HK-2 (cell line): ENCODE data around the gene LDHB.
"Not testable (repeated sequence)": the region's sequence is repeated elsewhere in the genome, so short reads cannot be mapped to it uniquely, and the experiment has no call there.

Source experiments
- DNase-seq: peaks from one replicate; pipeline ENCODE4 v3.0.0-alpha.2; 2018; ENCODE audit not compliant: unreplicated experiment

The LDHB gene

DNA sequence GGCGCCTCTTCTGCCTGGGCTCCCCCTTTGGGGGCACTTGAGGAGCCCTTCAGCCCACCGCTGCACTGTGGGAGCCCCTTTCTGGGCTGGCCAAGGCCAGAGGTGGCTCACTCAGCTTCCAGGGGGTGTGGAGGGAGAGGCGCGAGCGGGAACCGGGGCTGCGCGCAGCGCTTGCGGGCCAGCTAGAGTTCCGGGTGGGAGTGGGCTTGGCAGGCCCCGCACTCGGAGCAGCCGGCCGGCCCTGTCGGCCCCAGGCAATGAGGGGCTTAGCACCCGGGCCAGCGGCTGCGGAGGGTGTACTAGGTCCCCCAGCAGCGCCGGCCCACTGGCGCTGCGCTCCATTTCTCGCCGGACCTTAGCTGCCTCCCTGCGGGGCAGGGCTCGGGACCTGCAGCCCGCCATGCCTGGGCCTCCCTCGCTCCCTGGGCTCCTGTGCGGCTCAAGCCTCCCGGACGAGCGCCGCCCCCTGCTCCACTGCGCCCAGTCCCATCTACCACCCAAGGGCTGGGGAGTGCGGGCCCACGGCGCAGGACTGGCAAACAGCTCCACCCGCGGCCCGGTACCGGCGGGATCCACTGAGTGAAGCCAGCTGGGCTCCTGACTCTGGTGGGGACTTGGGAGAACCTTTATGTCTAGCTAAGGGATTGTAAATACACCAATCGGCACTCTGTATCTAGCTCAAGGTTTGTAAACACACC, 3.9 kb upstream of the LDHB start:
- DNase-seq = not testable (repeated sequence)

DNA sequence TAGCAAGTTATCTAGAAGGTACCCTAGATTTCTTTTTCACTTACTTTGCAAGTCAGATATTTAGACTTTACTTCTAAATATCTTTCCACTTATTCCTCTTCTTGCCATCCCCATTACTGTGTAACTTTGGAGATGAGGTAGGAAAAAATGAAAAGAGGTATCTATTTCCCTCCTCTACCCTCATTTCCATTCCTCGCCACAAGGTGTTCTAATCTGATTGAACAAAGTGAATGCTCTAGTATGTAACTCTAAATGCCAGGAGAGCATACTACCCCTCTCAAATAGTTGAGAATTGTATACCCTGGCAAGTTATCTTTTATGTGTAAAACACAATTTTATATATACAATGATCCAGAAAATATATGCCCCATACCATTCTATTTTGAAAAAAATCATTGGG, 1.7 kb upstream of the LDHB start:
- DNase-seq = no peak

DNA sequence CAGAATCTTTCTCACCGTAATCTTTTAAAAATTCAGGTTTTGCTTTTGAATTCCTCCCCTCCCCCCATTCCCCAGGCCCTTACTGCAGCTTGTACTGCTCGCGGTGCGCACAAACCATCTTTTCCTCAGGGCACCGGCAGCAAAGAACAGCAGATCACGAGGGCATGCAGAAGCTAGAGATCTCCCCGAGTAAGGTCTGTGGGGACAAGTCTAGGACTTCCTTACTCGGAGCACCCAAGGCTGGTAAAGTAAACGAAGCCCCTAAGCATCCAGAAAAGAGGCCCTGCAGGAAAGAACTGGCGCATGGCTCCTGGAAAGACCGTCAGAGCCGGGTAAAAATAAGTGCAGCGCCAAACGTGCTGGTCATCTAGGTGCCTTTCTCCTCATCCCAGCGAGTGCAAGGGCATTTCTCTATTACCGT, 727 bp downstream of the LDHB start:
- peak; percentile 46 for DNase-seq

DNA sequence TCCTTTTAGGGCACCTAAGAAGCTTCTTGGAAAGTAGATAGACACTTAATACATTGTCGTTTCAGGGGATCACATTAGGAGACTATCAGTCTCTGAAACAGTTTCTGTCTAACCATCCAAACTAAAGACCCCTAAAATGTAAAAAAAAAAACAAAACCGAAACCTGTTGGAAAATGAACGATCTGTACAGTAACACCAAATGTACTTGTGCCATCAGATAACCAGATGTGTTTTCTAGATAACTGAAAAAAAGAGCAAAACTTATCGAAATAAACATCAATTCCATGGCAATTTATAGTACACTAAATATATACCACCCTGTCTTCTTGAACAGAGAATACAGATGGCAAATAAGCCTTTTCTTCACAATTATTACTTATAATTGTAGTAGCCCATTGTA, 2.1 kb downstream of the LDHB start:
- no peak for DNase-seq

DNA sequence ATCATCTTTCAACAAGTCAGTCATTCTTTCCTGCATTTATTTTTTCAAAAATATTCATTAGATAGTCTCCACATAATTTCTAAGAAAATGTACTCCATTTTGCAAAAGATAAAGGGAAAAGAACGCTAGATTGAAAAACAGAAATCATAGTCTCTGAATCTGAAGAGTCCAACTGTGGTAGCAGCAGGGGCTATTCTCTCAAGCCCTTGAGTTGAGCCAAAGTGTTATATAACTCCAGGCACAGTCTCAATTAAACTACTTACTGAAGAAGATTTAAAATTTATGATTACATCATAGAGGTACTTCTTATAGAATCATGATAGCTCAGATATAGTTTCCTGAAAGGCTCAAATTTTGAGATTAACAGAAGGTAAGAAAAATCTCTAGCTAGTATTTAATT, 5.8 kb downstream of the LDHB start:
- DNase-seq = no peak

DNA sequence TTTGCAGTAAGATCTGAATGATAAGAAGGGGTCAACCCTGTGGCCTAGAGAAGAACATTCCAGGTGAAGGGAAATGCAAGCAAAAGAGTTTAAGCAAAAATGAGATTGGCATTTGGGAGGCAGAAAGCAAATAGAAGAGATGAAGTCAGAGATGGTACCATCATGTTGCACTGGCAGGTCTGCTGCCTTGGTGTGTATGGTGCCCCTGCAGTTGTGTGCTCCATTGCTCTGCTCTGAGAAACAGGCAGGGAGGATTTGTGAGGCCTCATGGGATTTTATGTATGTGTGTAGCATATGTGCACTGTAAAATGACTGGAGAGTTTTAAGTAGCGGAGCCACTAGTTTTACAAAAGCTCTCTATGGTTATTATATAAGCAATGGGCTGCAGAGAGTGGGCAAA, 6.6 kb downstream of the LDHB start:
- DNase-seq = no peak

DNA sequence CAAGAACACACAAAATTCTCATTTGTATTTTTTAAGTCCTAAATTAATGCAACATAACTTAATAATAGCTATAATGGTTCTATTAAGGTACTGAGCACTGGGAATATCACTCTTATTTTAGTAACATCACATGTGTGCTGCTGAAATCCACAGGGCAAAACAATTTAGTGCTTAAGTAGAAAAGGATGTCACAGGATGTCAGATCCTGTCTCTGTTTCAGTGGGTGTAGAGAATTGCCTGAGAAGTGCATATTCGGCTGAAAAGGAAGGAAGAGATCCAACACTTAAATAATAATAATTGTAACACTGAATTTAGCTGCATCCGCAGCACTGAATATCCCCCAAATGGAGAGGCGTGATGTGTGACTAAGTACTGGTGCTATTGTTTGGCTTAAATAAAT, 8.6 kb downstream of the LDHB start:
- DNase-seq = no peak

DNA sequence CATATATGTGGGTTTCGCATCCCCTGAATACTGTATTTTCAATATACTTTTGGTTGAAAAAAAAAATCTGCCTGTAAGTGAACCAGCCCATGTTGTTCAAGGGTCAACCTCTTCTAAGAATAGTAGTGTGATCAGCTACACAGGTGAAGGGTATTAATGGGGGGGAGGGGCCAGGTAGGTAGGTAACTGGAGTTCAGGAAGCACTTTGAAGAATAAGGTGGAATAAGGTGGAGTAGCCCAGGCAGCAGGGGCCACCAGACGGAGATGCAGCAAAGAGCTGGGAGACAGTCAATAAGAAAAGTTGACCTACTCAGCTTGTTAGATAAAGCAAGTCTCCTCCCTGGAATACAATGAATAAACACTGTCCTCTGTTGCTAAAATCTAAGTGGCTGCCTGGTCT, 9.3 kb downstream of the LDHB start:
- no peak for DNase-seq

DNA sequence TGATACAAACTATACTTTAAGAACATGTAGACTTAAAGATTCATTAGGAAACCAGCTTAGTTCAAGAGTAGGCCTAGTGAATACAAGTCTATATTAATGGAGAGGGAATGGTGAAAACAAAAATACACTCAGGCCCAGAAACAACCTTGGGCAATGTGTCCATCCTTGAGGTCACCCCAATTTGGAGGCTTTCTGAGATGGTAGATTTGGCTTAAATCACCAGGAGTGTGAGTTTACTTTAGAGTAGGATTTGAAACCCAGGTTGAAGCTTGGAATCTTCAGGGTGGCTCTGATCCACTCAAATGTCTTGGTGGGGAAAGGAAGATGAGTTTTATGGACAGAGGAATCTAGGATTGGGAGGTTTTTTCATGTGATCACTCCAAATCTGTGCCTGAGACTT, 10.5 kb downstream of the LDHB start:
- no peak for DNase-seq

DNA sequence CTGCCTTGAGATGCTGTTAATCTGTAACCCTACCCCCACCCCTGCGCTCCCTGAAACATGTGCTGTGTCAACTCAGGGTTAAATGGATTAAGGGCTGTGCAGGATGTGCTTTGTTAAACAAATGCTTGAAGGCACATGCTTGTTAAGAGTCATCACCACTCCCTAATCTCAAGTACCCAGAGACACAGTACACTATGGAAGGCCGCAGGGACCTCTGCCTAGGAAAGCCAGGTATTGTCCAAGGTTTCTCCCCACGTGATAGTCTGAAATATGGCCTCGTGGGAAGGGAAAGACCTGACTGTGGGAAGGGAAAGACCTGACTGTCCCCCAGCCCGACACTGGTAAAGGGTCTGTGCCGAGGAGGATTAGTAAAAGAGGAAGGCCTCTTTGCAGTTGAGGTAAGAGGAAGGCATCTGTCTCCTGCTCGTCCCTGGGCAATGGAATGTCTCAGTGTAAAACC, 12.6 kb downstream of the LDHB start:
- peak; percentile 73 for DNase-seq

DNA sequence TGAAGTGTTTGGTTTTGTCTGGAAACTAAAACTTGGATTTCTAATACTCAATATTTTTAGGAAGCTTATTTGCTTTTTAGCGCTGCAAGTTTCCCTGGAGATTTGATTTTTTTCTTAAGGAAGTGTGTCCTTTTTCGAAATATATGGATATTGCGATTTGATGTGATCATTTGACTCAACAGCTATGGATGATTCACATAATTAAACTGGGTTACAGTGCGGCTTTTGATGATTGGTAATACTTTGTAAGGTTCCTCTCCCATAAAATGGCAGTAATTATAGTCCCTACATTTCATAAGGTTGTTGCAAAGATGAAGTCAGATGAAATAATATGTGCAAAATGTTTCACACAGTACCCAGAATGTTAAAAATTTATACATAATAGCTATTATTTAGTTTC, 13.1 kb downstream of the LDHB start:
- DNase-seq = no peak

DNA sequence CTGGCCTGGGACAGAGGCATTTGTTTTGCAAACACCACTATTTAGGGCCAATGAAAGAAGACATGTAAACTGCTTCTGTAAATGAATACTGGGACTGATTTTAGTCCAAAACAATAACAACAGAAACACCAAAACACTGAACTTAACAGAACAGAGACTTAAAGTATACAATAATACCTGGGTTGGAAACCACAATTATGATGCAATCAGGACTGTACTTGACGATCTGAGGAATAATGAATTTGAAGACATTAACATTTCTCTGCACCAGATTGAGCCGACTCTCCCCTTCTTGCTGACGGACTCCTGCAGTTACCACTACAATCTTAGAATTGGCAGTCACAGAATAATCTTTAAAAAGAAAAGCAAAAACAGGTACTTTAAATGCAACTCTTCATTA, 13.9 kb downstream of the LDHB start:
- no peak for DNase-seq

DNA sequence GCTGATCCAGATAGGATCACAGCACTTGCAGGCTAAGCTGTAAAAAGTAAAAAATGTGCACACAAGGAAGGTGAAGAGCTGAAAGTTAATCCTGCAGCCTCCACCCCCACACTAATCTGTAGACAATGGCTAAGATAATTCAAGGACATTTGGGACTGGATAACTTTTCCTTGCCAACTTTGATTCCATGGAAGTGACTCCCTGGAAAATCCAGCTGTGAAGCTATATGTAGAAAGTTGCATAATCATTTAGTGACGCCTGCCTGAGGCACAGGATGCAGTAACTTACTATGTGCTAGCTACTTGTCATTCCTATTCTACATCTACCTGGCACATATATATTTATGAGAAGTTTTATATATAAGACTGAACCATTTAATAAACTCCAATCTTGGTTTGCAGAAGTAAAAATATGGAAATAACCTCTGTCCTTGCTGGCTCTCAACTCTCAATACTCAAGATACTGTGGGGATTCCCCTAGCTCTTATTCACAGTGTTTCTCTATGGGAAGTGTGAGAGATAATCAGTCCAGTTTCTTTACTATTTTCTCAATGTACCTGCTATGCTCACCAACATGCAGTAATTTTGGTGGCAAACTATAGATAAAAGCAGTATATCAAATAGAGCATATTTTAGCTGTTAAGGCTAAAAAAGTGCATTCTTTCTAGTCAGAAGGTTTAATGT, 14.8 kb downstream of the LDHB start:
- DNase-seq = no peak

DNA sequence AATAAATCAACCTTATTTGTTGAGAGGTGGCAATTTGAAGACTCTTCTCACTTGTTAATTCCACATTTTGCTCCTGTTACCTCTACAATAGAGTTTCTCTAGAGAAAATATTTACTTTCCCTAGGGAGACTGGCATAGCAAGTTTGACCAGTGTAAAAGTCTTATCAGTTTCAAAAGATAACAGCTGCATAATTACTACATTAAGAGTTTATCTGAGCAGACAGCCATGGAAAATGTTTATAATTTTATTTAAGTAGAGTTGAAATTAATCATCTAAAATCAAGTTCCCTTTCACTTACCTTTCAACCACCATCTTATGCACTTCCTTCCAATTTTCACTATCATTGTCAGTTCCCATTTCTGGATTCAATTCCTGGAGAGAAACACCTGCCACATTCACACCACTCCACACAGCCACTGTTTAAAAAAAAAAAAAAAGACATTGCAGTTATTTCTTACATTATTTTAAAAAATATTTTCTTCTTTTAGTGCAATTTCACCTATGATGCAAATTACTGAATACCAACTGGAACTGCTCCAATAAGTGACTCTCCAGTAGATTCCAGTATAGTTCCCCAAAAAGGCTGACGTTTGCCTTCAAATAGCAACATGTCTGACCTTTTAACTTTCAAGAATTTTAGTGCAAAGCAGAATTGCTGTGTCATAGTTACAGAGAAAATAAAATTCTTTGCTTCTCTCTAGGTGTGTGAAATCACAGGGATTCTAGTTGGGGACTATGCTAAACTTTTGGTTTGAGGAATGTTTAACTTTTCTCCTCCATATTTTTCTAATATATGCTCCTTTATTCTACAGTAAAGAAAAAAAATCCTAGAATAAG, 19.4 kb downstream of the LDHB start:
- DNase-seq = no peak

DNA sequence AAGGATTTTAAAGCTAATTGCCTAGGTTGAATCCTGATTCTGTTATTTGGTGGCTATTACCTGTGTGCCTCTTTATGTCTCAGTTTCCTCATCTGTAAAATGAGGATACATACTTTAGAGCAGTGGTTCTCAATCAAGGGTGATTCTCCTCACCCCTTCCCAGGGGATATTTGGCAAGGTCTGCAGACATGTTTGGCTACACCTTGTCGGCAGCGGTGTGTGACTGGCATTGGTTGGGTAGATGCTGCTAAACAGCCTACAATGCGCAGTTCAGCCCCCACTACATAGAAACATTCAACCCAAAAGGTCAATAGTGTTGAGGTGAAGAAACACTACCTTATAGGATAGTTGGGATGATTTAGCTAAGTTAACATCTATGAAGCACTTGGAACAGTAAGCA, 23.4 kb downstream of the LDHB start:
- no peak for DNase-seq

DNA sequence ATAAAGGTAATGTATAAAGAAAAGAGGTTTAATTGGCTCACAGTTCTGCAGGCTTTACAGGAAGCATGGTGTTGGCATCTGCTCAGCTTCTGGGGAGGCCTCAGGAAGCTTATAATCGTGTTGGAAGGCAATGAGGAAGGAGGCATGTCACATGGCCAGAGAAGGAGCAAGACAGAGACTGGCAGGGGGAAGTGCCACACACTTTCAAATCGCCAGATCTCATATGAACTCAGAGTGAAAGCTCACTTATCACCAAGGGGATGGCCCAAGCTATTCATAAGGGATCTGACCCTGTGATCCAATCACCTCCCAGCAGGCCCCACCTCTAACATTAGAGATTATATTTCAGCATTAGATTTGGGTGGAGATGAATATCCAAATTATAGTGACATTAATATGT, 26.3 kb downstream of the LDHB start:
- DNase-seq = no peak

DNA sequence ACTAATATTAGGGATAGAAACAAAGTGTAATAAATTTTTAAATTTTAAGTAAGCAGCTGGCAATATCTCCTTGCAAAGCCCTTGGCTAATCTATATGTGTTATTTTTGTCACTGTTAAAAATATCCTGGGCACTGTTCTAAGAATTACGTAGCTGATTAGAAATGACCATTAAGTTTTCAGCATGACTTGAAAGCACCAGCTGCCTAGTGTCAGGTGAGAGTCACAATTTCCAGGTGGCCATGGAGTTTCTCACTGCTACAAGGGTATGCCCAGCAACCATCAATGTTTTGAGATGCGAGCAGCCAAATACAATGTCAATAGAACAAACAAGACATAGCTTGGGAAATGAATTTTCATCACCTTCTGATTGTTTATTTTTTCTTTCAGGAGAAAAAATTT, 29.7 kb downstream of the LDHB start:
- DNase-seq = no peak

DNA sequence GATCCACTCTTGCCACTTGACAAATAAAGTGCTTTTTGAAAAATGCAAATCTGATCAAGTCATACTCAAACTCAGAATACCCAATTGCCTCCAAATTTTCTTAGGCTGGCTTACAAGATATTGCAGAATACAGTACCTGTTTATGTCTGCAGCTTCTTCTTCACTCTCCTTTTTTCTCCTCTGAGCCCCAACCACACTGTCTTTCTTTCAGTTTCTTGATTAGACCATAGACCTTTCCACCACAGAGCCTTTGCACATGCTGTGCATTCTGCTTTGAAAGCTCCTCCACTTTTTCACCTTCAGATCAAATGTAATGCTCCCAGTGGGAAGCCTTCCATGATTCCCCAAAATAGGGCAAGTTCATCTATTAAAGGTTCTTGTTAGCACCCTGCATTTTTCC, 39.1 kb downstream of the LDHB start:
- no peak for DNase-seq

DNA sequence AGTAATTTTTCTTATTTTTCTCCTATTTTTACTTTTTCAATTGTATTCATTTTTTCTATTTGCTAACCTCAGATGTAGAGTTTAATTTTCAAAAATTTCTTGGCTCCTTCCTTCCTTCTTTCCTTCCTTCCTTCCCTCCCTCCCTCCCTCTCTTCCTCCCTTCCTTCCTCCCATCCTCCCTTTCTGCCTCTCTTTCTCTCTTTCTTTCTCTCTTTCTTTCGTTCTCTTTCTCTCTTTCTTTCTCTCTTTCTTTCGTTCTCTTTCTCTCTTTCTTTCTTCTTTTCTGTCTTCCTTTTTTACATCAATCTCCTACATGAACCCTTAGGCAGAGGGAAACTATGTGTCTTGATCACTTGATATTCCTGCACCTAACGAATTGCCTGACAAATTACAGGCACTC, 40.6 kb downstream of the LDHB start:
- no peak for DNase-seq

DNA sequence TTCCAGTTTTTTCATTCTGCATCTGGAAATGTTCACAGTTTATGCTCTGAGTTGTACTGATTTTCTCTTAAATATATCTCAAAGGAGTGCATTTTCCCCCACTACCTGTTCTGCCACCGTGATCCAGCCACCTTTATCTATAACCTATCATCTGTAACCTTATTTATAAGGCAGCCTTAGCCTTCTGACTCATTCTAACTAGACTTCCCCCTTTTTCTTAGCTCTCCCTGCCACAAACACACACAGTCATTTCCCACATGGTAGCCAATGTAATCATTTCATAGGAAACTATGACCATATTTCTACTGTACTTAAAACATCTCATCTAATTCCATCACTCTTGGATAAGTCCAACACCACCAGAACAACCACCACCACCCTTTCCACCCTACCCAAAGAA, 42.2 kb downstream of the LDHB start:
- no peak for DNase-seq

DNA sequence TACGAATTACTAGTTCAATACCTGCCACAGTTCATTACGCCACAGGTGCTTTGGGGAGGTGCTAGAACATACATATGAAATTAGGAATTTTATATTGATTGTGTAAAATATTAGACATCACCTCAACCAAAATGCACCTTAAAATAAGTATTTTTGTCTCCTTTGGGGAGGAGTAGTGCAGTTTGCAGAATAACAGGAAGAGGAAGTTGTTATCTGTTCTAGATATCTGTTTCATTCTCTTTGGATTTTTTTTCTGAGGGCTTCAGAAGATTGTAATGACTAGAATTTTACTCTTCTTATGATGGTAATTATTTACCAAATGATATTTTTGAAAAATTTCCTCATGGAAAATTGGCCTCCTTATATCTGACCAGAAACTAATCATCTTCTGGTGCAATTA, 43.1 kb downstream of the LDHB start:
- DNase-seq = no peak

DNA sequence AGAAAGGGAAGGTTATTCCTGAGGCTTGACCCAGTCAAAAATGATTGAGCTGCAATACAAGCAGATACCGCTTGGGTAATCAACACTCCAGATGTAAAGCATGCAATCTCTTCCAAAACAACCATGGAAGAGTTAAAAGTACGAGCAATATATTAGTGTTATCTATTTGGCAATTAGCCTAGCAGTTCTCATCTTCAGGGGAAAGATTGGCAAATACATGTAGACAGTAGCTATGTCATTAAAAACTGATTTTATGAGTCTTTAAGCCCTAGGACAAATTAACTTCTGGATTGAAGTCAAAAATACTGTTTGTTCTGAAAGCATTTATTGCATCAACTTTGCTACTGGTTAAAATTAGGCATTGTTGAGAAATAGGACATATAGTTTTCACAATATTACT, 43.7 kb downstream of the LDHB start:
- DNase-seq = no peak

DNA sequence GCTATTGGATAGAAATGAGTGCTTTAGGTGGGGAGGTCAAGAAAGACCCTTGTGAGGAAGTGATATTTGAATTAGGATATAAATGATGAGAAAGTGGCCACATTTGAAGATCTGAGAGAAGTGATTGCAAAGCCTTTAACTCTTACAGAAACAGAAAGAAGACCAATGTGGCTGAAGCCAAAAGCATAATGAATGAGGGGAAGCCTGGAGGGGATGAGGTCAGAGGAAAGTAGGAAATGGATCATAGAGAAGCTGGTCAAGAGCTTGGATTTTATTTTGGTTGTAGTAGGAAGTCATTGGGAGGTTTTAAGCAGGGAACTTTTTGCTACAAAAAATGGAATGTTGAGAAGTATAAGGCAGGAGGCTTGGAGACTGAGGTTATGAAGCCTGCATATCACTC, 49.4 kb downstream of the LDHB start:
- no peak for DNase-seq
